Measurements from ENCODE around the gene TACC2.

Gene TACC2

DNA sequence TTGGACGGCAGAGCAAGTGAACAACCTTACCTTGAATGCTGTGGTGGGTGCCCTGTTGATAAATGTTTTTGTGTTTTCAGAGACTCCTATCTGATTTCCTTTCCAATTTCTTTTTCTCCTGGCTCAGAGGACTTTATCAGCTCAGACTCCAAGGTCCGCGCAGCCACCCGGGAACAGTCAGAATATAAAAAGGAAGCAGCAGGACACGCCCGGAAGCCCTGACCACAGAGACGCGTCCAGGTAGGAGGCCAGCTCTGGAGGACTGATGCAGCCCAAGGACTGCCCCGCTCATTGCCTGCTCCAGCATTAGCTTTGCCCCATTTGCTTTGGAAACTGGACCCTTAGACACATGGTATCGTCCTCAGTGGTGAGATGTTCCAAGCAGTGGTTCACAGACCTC lies 61.3 kb downstream of the TACC2 start:
- TF ChIP-seq CTCF (IDR thresholded peaks at IDR 0.05) = no peak
- Mint-ChIP-seq H3K4me1 (peaks cover 43% of the 10 kb centered on the region), H3K27me3 (ENCODE audit: low read depth, poor library complexity) (no peaks in the 10 kb centered on the region), H3K36me3 (ENCODE audit: low read depth) (peaks cover 44% of the 10 kb centered on the region), H3K9me3 (no peaks in the 10 kb centered on the region), H3K27ac (no peak overlapping the region), H3K4me3 (no peak overlapping the region)
- no peak for DNase-seq

- H3K27me3 Mint-ChIP-seq (ENCODE audit: low read depth, poor library complexity) = no peaks in the 10 kb centered on the region
- TF ChIP-seq CTCF (IDR thresholded peaks at IDR 0.05) = no peak
- no peak for DNase-seq
- H3K4me1 Mint-ChIP-seq = peaks cover 38% of the 10 kb centered on the region
- H3K4me3 Mint-ChIP-seq = no peak overlapping the region
- H3K27ac Mint-ChIP-seq = no peak overlapping the region
- H3K9me3 Mint-ChIP-seq = no peaks in the 10 kb centered on the region
- peaks cover 45% of the 10 kb centered on the region for H3K36me3 Mint-ChIP-seq (ENCODE audit: low read depth)
Measured at GRCh38 chr10:122050811-122051210, 61.8 kb downstream of the TACC2 start.

GRCh38 chr10:122051609-122052385 lies 62.8 kb downstream of the TACC2 start:
- no peak overlapping the region for H3K27ac Mint-ChIP-seq
- H3K9me3 Mint-ChIP-seq = no peaks in the 10 kb centered on the region
- DNase-seq = peak; percentile 47
- H3K36me3 Mint-ChIP-seq (ENCODE audit: low read depth) = peaks cover 51% of the 10 kb centered on the region
- H3K4me1 Mint-ChIP-seq = peaks cover 38% of the 10 kb centered on the region
- H3K27me3 Mint-ChIP-seq (ENCODE audit: low read depth, poor library complexity) = no peaks in the 10 kb centered on the region
- TF ChIP-seq CTCF (IDR thresholded peaks at IDR 0.05) = peak; percentile 64
- no peak overlapping the region for H3K4me3 Mint-ChIP-seq

- H3K36me3 Mint-ChIP-seq (ENCODE audit: low read depth) = peaks cover 56% of the 10 kb centered on the region
- H3K4me3 Mint-ChIP-seq = no peak overlapping the region
- DNase-seq = no peak
- H3K9me3 Mint-ChIP-seq = no peaks in the 10 kb centered on the region
- H3K4me1 Mint-ChIP-seq = peaks cover 33% of the 10 kb centered on the region
- H3K27me3 Mint-ChIP-seq (ENCODE audit: low read depth, poor library complexity) = no peaks in the 10 kb centered on the region
- H3K27ac Mint-ChIP-seq = no peak overlapping the region
- TF ChIP-seq CTCF (IDR thresholded peaks at IDR 0.05) = no peak
Measured at GRCh38 chr10:122052701-122053100, 63.7 kb downstream of the TACC2 start.

DNA sequence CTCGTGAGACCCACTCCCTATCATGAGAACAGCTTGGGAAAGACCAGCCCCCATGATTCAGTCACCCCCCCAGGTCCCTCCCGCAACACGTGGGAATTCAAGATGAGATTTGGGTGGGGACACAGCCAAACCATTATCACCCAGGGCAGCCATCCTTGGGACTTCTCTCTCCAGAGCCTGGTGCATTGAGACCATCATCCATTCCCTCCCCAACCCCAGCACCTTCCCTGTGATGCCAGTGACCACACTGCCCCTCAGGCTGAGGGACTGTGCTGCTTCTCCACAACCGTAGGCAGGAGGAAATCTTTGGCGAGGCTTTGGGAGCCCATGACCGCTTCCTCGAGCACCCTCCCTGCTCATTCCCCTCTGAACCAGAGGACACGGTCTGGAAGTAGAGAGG lies 64.4 kb downstream of the TACC2 start:
- H3K9me3 Mint-ChIP-seq = no peaks in the 10 kb centered on the region
- peaks cover 32% of the 10 kb centered on the region for H3K4me1 Mint-ChIP-seq
- no peak for TF ChIP-seq CTCF (IDR thresholded peaks at IDR 0.05)
- peaks cover 62% of the 10 kb centered on the region for H3K36me3 Mint-ChIP-seq (ENCODE audit: low read depth)
- H3K4me3 Mint-ChIP-seq = no peak overlapping the region
- DNase-seq = no peak
- H3K27me3 Mint-ChIP-seq (ENCODE audit: low read depth, poor library complexity) = no peaks in the 10 kb centered on the region
- H3K27ac Mint-ChIP-seq = no peak overlapping the region

Data from nephron progenitor cell (in vitro differentiated cells).